Measurements from ENCODE around the gene MED22.

MED22 gene

GRCh38 chr9:133360400-133361393 is 12.8 kb upstream of the MED22 start:
- Mint-ChIP-seq H3K4me3 (no peak overlapping the region), H3K9me3 (no peaks in the 10 kb centered on the region), H3K36me3 (ENCODE audit: low read depth) (peaks cover 41% of the 10 kb centered on the region), H3K27ac (peak overlapping the region; percentile 86), H3K4me1 (peaks cover 34% of the 10 kb centered on the region), H3K27me3 (ENCODE audit: low read depth, poor library complexity) (no peaks in the 10 kb centered on the region)
- TF ChIP-seq CTCF (IDR thresholded peaks at IDR 0.05) = no peak
- no peak for DNase-seq

- Mint-ChIP-seq H3K27me3 (ENCODE audit: low read depth, poor library complexity) (no peaks in the 10 kb centered on the region), H3K36me3 (ENCODE audit: low read depth) (peaks cover 31% of the 10 kb centered on the region), H3K4me3 (no peak overlapping the region), H3K9me3 (no peaks in the 10 kb centered on the region), H3K27ac (no peak overlapping the region), H3K4me1 (peaks cover 34% of the 10 kb centered on the region)
- no peak for TF ChIP-seq CTCF (IDR thresholded peaks at IDR 0.05)
- DNase-seq = peak; percentile 42
Measured at GRCh38 chr9:133359399-133360175, 11.7 kb upstream of the MED22 start.

- peak overlapping the region; percentile 77 for H3K4me3 Mint-ChIP-seq
- TF ChIP-seq CTCF (IDR thresholded peaks at IDR 0.05) = no peak
- H3K9me3 Mint-ChIP-seq = no peaks in the 10 kb centered on the region
- H3K4me1 Mint-ChIP-seq = peaks cover 21% of the 10 kb centered on the region
- H3K27me3 Mint-ChIP-seq (ENCODE audit: low read depth, poor library complexity) = no peaks in the 10 kb centered on the region
- no peak overlapping the region for H3K27ac Mint-ChIP-seq
- DNase-seq = no peak
- H3K36me3 Mint-ChIP-seq (ENCODE audit: low read depth) = peaks cover 25% of the 10 kb centered on the region
Measured at GRCh38 chr9:133357656-133358055, 9.7 kb upstream of the MED22 start.

GRCh38 chr9:133356391-133357091 is 8.6 kb upstream of the MED22 start, which contains the start of the genes SURF1 and SURF2:
Gene SURF1, minus strand, starts transcription at chr9:133356487. Its CDS starts 34 bp downstream, at chr9:133356453.
Gene SURF2, plus strand, starts transcription at chr9:133356550. Its CDS starts 43 bp downstream, at chr9:133356593.
- peak; percentile 94 for DNase-seq
- peaks cover 28% of the 10 kb centered on the region for H3K36me3 Mint-ChIP-seq (ENCODE audit: low read depth)
- peak within 1 kb of the TSS; percentile 91 for H3K4me3 Mint-ChIP-seq
- H3K4me1 Mint-ChIP-seq = peaks cover 21% of the 10 kb centered on the region
- H3K27me3 Mint-ChIP-seq (ENCODE audit: low read depth, poor library complexity) = no peaks in the 10 kb centered on the region
- no peak for TF ChIP-seq CTCF (IDR thresholded peaks at IDR 0.05)
- no peak within 1 kb of the TSS for H3K27ac Mint-ChIP-seq
- H3K9me3 Mint-ChIP-seq = no peaks in the 10 kb centered on the region

GRCh38 chr9:133355881-133356357 is 8.0 kb upstream of the MED22 start:
- peak overlapping the region; percentile 91 for H3K4me3 Mint-ChIP-seq
- DNase-seq = no peak
- H3K9me3 Mint-ChIP-seq = no peaks in the 10 kb centered on the region
- TF ChIP-seq CTCF (IDR thresholded peaks at IDR 0.05) = no peak
- H3K27me3 Mint-ChIP-seq (ENCODE audit: low read depth, poor library complexity) = no peaks in the 10 kb centered on the region
- peaks cover 21% of the 10 kb centered on the region for H3K4me1 Mint-ChIP-seq
- no peak overlapping the region for H3K27ac Mint-ChIP-seq
- peaks cover 28% of the 10 kb centered on the region for H3K36me3 Mint-ChIP-seq (ENCODE audit: low read depth)

All from nephron progenitor cell (in vitro differentiated cells).